Breast epithelium (tissue), 3 donors: ENCODE data around the gene CREB3L2.

Experiments
- CTCF ChIP-seq, 3 donors: fragments of 450-650 bp; IDR thresholded peaks; one replicate each; pipeline ENCODE4 v1.5.1; 2016 to 2017; ENCODE audit warnings: antibody characterized with exemption in 3 of 3, mild to moderate bottlenecking in 3 of 3, moderate library complexity in 3 of 3
- POLR2A ChIP-seq: fragments of 450-650 bp; IDR thresholded peaks from one replicate; pipeline ENCODE4 v1.6.1; 2016; ENCODE audit warnings: antibody characterized with exemption, mild to moderate bottlenecking, moderate library complexity

- TF ChIP-seq CTCF (IDR thresholded peaks at IDR 0.05) (no peak), POLR2A (no peak)
Observed at GRCh38 chr7:137886746-137887145, 115.1 kb downstream of the CREB3L2 start.
